RWPE1 (cell line): ENCODE measurements around the gene SAXO1.
A peak's percentile ranks its signal among the peaks of the same experiment; 100 is the strongest.

Experiments used
- CTCF ChIA-PET: fragments of 350-600 bp; sonication (Branson Sonifier 250); formaldehyde crosslinking; extraction: SDS; loops from one replicate; lab custom pipeline; 2021; lab: Yijun Ruan, JAX
- POLR2A ChIA-PET: fragments of 400-600 bp; formaldehyde crosslinking; extraction: SDS; loops from one replicate; lab custom pipeline; 2020; ENCODE audit warnings: antibody characterized with exemption; ENCODE audit not compliant: low non-redundant PET; lab: Yijun Ruan, JAX
- DNase-seq: peaks from one replicate; pipeline ENCODE4 v3.0.0; 2012; ENCODE audit warnings: low spot score
- H3K27ac ChIP-seq: fragments of 450-650 bp; 2 replicates; pipeline ENCODE4 v1.5.1; 2017
- CTCF ChIP-seq: fragments of 450-650 bp; conservative IDR thresholded peaks from 2 replicates; pipeline ENCODE4 v1.5.1; 2017; ENCODE audit warnings: low read depth, mild to moderate bottlenecking

Gene SAXO1

GRCh38 chr9:19049917-19050636 is 17.1 kb upstream of the SAXO1 start:
- peak overlapping the region; percentile 98 for H3K27ac ChIP-seq
- TF ChIP-seq CTCF, result no peak
- ChIA-PET POLR2A (no interaction called here), CTCF (interaction anchor here (1.7 kb wide), 1 partner anchor 124 kb away, joined by 12 read pairs; no protein-coding TSS in a partner anchor)
- no peak for DNase-seq

DNA sequence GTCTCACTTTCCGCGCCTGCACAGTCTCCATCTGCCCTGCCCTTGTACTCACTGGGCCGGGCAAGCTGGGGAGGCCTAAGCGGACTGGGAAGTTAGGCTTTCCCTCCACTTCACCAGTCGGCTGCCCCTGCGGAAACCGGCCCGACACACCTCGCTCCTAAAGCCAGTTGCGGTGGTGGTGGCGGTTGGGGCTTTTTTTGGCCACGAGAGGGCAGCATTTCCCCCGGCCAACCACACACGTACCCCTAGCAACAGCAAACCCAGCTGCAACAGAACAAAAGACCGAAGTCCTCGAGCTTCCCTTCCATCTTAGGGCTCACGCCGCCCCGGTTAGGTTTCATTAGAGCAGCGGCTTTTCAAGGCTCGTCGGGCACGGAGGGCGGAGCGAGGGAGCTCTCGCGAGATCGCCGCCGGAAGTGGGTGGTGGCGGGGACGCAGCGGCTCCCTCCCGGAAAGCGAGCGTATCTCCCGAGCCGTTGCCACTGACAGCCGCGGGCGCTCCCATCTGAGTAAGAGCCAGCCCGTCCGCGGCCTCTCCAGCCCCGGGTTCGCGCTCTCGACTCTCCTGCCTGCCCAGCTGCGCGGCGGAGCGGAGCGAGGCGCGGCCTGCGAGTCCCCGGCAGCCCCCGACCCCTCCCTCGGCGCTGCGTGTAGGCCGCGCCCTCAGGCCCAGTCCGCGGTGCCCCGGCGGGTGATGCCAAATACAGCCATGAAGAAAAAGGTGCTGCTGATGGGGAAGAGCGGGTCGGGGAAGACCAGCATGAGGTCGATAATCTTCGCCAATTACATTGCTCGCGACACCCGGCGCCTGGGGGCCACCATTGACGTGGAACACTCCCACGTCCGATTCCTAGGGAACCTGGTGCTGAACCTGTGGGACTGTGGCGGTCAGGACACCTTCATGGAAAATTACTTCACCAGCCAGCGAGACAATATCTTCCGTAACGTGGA is 16.2 kb upstream of the SAXO1 start, which contains the start of gene RRAGA:
Gene RRAGA, plus strand, starts transcription at position 462 of the 951 bp plus-strand sequence. Its CDS starts 233 bp downstream, at position 695.
- ChIA-PET CTCF (interaction anchor here (0.5 to 1.7 kb wide), 7 partner anchors 125 to 1637 kb away, joined by 3 to 12 read pairs (median 3); no protein-coding TSS in a partner anchor), POLR2A (interaction anchor here (0.6 kb wide), 3 partner anchors 114 to 551 kb away, joined by 3 to 4 read pairs (median 3); no protein-coding TSS in a partner anchor)
- TF ChIP-seq CTCF, result peak; percentile 98
- DNase-seq, result peak; percentile 95
- H3K27ac ChIP-seq, result peak within 1 kb of the TSS; percentile 98

DNA sequence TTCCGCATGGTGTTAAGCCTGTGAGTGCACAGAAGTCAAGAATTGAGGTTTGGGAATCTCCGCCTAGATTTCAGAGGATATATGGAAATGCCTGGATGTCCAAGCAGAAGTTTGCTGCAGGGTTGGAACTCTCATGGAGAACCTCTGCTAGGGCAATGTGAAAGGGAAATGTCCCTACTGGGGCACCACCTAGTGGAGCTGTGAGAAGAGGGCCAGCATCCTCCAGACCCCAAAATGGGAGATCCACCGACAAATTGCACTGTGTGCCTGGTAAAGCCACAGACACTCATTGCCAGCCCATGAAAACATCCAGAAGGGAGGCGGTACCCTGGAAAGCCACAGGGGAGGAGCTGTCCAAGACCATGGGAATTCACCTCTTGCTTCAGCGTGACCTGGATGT is 3.6 kb upstream of the SAXO1 start:
- no peak for DNase-seq
- H3K27ac ChIP-seq, result no peak overlapping the region
- POLR2A ChIA-PET, result no interaction called here
- no peak for TF ChIP-seq CTCF
- CTCF ChIA-PET, result interaction anchor here (0.6 kb wide), 1 partner anchor 232 kb away, joined by 3 read pairs; no protein-coding TSS in a partner anchor

- TF ChIP-seq CTCF, result no peak
- CTCF ChIA-PET, result no interaction called here
- DNase-seq, result no peak
- H3K27ac ChIP-seq, result no peak overlapping the region
- POLR2A ChIA-PET, result no interaction called here
Observed at GRCh38 chr9:19032406-19032805, 603 bp downstream of the SAXO1 start.

GRCh38 chr9:19030899-19031298 is 2.1 kb downstream of the SAXO1 start:
- ChIA-PET CTCF (no interaction called here), POLR2A (no interaction called here)
- no peak for TF ChIP-seq CTCF
- no peak for DNase-seq
- H3K27ac ChIP-seq, result no peak overlapping the region

DNA sequence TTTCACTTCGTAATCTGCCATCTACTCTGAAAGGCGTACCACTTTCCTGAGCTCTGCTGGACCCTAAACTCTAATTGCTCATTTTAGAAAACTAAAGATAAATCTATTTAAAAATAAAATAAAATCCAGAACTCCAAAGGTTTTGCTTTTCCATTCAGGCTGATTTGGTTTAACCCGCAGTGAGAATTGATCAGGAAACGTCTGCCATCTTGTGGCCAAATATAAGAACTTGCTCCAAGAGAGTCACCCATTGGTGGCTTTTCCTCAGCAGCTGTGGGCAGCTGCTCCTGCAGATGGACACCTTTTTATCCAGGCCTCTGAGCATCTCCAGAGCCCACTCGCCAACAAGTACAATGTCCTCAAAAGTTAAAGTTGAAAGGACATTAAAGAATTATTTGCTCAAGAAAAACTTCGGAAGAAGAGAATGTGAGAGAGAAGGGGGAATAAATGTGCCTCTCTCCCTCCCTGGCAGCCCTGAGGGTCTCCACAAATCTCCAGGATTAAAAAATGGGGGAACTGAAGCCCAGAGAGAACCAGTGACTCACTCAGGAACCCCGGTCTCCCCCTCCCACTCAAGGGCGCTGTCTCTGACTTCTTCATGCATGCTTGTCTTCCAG is 4.1 kb downstream of the SAXO1 start:
- POLR2A ChIA-PET, result no interaction called here
- peak; percentile 90 for TF ChIP-seq CTCF
- no peak overlapping the region for H3K27ac ChIP-seq
- peak; percentile 84 for DNase-seq
- CTCF ChIA-PET, result interaction anchor here (0.6 to 3.7 kb wide), 10 partner anchors 12 to 1496 kb away, joined by 3 to 22 read pairs (median 4); no protein-coding TSS in a partner anchor
